ENCODE measurements around the gene SLC44A3. TPM values are rescaled to one million over a fixed set of nuclear protein-coding genes. Genes with fewer than 3 reads are reported as not detected.

SLC44A3 gene
- total RNA-seq, 1 experiment from 2014 or later, result 16.9 TPM

DNA sequence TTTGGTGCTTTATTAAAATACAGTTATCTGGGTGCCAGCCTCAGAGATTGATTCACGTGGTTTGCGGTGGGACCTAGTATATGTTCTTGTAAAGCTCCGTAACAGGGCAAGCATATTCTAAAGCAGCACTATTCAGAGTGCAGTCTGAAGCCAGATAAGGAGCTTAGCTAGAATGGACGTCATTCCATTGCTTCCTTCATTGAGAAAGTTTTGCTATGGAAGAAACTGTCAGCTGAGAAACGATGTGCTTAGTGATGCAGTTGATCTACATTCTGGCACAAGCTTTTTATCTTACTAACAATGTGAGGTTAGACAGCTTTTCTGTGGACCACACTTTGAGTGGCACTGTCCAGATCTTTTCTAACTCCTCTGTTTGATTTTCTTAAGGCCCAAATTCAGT lies 26.2 kb downstream of the SLC44A3 start:
- no peaks in the 10 kb centered on the region; the same call in 1 of the 2 replicates for H3K36me3 ChIP-seq (ENCODE audit: control insufficient read depth, insufficient read depth, low read length)
- Mint-ChIP-seq H3K9me3 (ENCODE audit: unreplicated experiment) (no peaks in the 10 kb centered on the region), H3K27me3 (ENCODE audit: insufficient read depth, unreplicated experiment) (no peaks in the 10 kb centered on the region), H3K27ac (ENCODE audit: unreplicated experiment) (no peak overlapping the region), H3K36me3 (ENCODE audit: insufficient read depth, unreplicated experiment) (peaks cover 18% of the 10 kb centered on the region), H3K4me1 (ENCODE audit: low read depth, unreplicated experiment) (no peaks in the 10 kb centered on the region), H3K4me3 (ENCODE audit: unreplicated experiment) (no peak overlapping the region)
- POLR2A ChIA-PET, result no interaction called here
- CTCF ChIA-PET, result no interaction called here
- H3K4me1 ChIP-seq, result no peaks in the 10 kb centered on the region
- H3K9me3 ChIP-seq, result no peaks in the 10 kb centered on the region
- no TSS peak for BruUV-seq (replicated peaks)
- DNase-seq, result no peak
- intact Hi-C loops (cut with micrococcal nuclease; ENCODE audit: unreplicated experiment), result no loop called here
- TF ChIP-seq, protein P1, sequence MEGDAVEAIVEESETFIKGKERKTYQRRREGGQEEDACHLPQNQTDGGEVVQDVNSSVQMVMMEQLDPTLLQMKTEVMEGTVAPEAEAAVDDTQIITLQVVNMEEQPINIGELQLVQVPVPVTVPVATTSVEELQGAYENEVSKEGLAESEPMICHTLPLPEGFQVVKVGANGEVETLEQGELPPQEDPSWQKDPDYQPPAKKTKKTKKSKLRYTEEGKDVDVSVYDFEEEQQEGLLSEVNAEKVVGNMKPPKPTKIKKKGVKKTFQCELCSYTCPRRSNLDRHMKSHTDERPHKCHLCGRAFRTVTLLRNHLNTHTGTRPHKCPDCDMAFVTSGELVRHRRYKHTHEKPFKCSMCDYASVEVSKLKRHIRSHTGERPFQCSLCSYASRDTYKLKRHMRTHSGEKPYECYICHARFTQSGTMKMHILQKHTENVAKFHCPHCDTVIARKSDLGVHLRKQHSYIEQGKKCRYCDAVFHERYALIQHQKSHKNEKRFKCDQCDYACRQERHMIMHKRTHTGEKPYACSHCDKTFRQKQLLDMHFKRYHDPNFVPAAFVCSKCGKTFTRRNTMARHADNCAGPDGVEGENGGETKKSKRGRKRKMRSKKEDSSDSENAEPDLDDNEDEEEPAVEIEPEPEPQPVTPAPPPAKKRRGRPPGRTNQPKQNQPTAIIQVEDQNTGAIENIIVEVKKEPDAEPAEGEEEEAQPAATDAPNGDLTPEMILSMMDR (IDR thresholded peaks at IDR 0.05; ENCODE audit: insufficient read depth in 1 of 2, low read depth in 1 of 2, low read length in 1 of 2, severe bottlenecking in 1 of 2, unreplicated experiment in 1 of 2), result no peak
- no peak overlapping the region for H3K4me3 ChIP-seq (ENCODE audit: low read depth, low read length)
- H3K27me3 ChIP-seq (replicated peaks; ENCODE audit: control insufficient read depth, insufficient read depth, low read length), result no peaks in the 10 kb centered on the region

DNA sequence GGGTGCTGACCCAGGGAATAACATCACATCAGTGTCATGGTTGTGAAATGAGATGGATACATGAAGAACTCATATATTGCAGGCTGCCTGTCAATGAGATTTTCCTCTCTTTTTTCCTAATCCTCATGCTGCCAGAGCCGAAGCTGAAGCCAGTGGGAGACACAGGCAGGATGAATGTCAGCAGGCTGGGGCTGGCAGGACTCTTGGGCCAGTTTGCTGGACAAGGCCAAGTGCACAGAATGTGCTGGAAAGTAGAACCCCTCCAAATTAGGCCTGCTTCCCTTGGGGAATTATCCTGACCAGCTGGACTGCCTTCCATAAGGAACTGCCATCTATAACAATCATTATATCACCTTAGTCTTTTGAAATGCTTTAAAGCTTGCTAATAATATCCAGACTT lies 31.4 kb downstream of the SLC44A3 start:
- DNase-seq, result no peak
- peaks cover 1% of the 10 kb centered on the region; the same call in 1 of the 2 replicates for H3K36me3 ChIP-seq (ENCODE audit: control insufficient read depth, insufficient read depth, low read length)
- no peaks in the 10 kb centered on the region for H3K9me3 Mint-ChIP-seq (ENCODE audit: unreplicated experiment)
- H3K4me1 ChIP-seq, result peaks cover 9% of the 10 kb centered on the region
- no peaks in the 10 kb centered on the region for H3K27me3 Mint-ChIP-seq (ENCODE audit: insufficient read depth, unreplicated experiment)
- intact Hi-C loops (cut with micrococcal nuclease; ENCODE audit: unreplicated experiment), result loop anchor here (5.0 kb wide), 2 partner anchors 41 to 381 kb away; partner anchors contain the start of gene RWDD3
- peaks cover 15% of the 10 kb centered on the region for H3K36me3 Mint-ChIP-seq (ENCODE audit: insufficient read depth, unreplicated experiment)
- no peaks in the 10 kb centered on the region for H3K4me1 Mint-ChIP-seq (ENCODE audit: low read depth, unreplicated experiment)
- H3K4me3 ChIP-seq (ENCODE audit: low read depth, low read length), result no peak overlapping the region
- TF ChIP-seq, protein P1 (IDR thresholded peaks at IDR 0.05; ENCODE audit: insufficient read depth in 1 of 2, low read depth in 1 of 2, low read length in 1 of 2, severe bottlenecking in 1 of 2, unreplicated experiment in 1 of 2), result no peak
- H3K9me3 ChIP-seq, result no peaks in the 10 kb centered on the region
- ChIA-PET POLR2A (no interaction called here), CTCF (no interaction called here)
- BruUV-seq (replicated peaks), result no TSS peak
- no peak overlapping the region for H3K4me3 Mint-ChIP-seq (ENCODE audit: unreplicated experiment)
- no peaks in the 10 kb centered on the region for H3K27me3 ChIP-seq (replicated peaks; ENCODE audit: control insufficient read depth, insufficient read depth, low read length)
- no peak overlapping the region for H3K27ac Mint-ChIP-seq (ENCODE audit: unreplicated experiment)

GRCh38 chr1:94852788-94853187 lies 32.6 kb downstream of the SLC44A3 start:
- no peak overlapping the region for H3K4me3 ChIP-seq (ENCODE audit: low read depth, low read length)
- Mint-ChIP-seq H3K9me3 (ENCODE audit: unreplicated experiment) (no peaks in the 10 kb centered on the region), H3K27me3 (ENCODE audit: insufficient read depth, unreplicated experiment) (no peaks in the 10 kb centered on the region), H3K36me3 (ENCODE audit: insufficient read depth, unreplicated experiment) (peaks cover 14% of the 10 kb centered on the region), H3K27ac (ENCODE audit: unreplicated experiment) (no peak overlapping the region), H3K4me3 (ENCODE audit: unreplicated experiment) (no peak overlapping the region), H3K4me1 (ENCODE audit: low read depth, unreplicated experiment) (no peaks in the 10 kb centered on the region)
- no peak for DNase-seq
- H3K27me3 ChIP-seq (replicated peaks; ENCODE audit: control insufficient read depth, insufficient read depth, low read length), result no peaks in the 10 kb centered on the region
- H3K4me1 ChIP-seq, result peaks cover 9% of the 10 kb centered on the region
- ChIA-PET POLR2A (no interaction called here), CTCF (interaction anchor here (3.5 to 4.5 kb wide), 2 partner anchors 188 to 191 kb away, joined by 65 to 68 read pairs; no protein-coding TSS in a partner anchor)
- BruUV-seq (replicated peaks), result no TSS peak
- intact Hi-C loops (cut with micrococcal nuclease; ENCODE audit: unreplicated experiment), result loop anchor here (5.0 kb wide), 2 partner anchors 40 to 380 kb away; partner anchors contain the start of gene RWDD3
- H3K36me3 ChIP-seq (ENCODE audit: control insufficient read depth, insufficient read depth, low read length), result peaks cover 1% of the 10 kb centered on the region; the same call in 1 of the 2 replicates
- no peaks in the 10 kb centered on the region for H3K9me3 ChIP-seq
- TF ChIP-seq, protein P1 (IDR thresholded peaks at IDR 0.05; ENCODE audit: insufficient read depth in 1 of 2, low read depth in 1 of 2, low read length in 1 of 2, severe bottlenecking in 1 of 2, unreplicated experiment in 1 of 2), result no peak
